GM23338 (cell line): ENCODE measurements around the gene SLC22A5.

Experiments used
- CREB1 ChIP-seq: fragments of 250-450 bp; sonication (Bioruptor Pico); IDR thresholded peaks from 2 replicates; pipeline ENCODE4 v1.5.0; 2020; ENCODE audit warnings: low read depth, mild to moderate bottlenecking, moderate library complexity
- EZH2 ChIP-seq: fragments of 200-600 bp; sonication (generic); IDR thresholded peaks from one replicate; pipeline ENCODE4 v1.8.0; 2017; ENCODE audit warnings: antibody characterized with exemption, mild to moderate bottlenecking, low read depth; ENCODE audit not compliant: unreplicated experiment
- EZH2phosphoT487 ChIP-seq: fragments of 200-600 bp; sonication (generic); IDR thresholded peaks from one replicate; pipeline ENCODE4 v1.8.1; 2018; ENCODE audit warnings: antibody characterized with exemption; ENCODE audit not compliant: unreplicated experiment
- POLR2AphosphoS5 ChIP-seq: IDR thresholded peaks from 2 replicates; pipeline ENCODE4 v1.6.1; 2016; ENCODE audit warnings: antibody characterized with exemption, low read depth
- STAT1 ChIP-seq: IDR thresholded peaks from one replicate; pipeline ENCODE4 v1.6.1; 2016; ENCODE audit warnings: antibody characterized with exemption; ENCODE audit not compliant: unreplicated experiment
- ZNF114 ChIP-seq: fragments of 250-450 bp; sonication (Bioruptor Pico); IDR thresholded peaks from 2 replicates; pipeline ENCODE4 v1.5.0; 2020; ENCODE audit warnings: mild to moderate bottlenecking, moderate library complexity
- TF ChIP-seq, protein P1 (sequence below), 2 experiments: fragments of 200-600 bp in 1 of 2; sonication (generic) in 1 of 2; conservative IDR thresholded peaks; 2 replicates each; pipeline versions ENCODE4 v1.5.1 to v1.6.1; 2016 to 2017; ENCODE audit warnings: antibody characterized with exemption in 2 of 2, low read depth in 2 of 2, mild to moderate bottlenecking in 2 of 2, moderate library complexity in 1 of 2
- TF ChIP-seq, protein P2 (sequence below): IDR thresholded peaks from 2 replicates; pipeline ENCODE4 v1.6.1; 2016; ENCODE audit warnings: antibody characterized with exemption

DNA sequence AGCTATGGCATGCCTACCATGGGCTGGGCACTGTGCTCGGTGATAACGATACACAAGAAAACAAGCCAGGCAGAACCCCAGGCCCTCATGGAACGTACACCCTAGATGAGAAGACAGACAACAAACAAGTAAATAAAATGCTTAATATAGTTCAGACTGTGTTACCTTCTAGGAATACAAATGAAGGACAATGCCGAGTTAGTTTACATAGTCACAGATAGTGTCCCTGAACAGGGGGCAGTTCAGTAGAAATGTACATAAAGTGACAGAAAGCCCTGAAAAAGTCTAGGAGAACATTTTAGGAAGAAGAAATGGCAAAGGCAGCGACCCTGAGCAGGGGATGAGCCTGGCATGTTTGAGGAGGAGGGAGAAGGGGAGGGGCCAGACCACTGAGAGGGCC is 21.7 kb downstream of the SLC22A5 start:
- TF ChIP-seq, protein P1, sequence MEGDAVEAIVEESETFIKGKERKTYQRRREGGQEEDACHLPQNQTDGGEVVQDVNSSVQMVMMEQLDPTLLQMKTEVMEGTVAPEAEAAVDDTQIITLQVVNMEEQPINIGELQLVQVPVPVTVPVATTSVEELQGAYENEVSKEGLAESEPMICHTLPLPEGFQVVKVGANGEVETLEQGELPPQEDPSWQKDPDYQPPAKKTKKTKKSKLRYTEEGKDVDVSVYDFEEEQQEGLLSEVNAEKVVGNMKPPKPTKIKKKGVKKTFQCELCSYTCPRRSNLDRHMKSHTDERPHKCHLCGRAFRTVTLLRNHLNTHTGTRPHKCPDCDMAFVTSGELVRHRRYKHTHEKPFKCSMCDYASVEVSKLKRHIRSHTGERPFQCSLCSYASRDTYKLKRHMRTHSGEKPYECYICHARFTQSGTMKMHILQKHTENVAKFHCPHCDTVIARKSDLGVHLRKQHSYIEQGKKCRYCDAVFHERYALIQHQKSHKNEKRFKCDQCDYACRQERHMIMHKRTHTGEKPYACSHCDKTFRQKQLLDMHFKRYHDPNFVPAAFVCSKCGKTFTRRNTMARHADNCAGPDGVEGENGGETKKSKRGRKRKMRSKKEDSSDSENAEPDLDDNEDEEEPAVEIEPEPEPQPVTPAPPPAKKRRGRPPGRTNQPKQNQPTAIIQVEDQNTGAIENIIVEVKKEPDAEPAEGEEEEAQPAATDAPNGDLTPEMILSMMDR (conservative IDR thresholded peaks at IDR 0.05; ENCODE audit: low read depth in 2 of 2): no peak
- TF ChIP-seq EZH2 (no peak), POLR2AphosphoS5 (no peak), EZH2phosphoT487 (no peak), ZNF114 (no peak), STAT1 (no peak), CREB1 (no peak)
- TF ChIP-seq, protein P2, sequence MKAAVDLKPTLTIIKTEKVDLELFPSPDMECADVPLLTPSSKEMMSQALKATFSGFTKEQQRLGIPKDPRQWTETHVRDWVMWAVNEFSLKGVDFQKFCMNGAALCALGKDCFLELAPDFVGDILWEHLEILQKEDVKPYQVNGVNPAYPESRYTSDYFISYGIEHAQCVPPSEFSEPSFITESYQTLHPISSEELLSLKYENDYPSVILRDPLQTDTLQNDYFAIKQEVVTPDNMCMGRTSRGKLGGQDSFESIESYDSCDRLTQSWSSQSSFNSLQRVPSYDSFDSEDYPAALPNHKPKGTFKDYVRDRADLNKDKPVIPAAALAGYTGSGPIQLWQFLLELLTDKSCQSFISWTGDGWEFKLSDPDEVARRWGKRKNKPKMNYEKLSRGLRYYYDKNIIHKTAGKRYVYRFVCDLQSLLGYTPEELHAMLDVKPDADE: no peak
